Measurements from ENCODE around the gene HDDC2.
A peak's percentile ranks its signal among the peaks of the same experiment; 100 is the strongest.
"Not testable (repeated sequence)": the region's sequence is repeated elsewhere in the genome, so short reads cannot be mapped to it uniquely, and the experiment has no call there.

Gene HDDC2

DNA sequence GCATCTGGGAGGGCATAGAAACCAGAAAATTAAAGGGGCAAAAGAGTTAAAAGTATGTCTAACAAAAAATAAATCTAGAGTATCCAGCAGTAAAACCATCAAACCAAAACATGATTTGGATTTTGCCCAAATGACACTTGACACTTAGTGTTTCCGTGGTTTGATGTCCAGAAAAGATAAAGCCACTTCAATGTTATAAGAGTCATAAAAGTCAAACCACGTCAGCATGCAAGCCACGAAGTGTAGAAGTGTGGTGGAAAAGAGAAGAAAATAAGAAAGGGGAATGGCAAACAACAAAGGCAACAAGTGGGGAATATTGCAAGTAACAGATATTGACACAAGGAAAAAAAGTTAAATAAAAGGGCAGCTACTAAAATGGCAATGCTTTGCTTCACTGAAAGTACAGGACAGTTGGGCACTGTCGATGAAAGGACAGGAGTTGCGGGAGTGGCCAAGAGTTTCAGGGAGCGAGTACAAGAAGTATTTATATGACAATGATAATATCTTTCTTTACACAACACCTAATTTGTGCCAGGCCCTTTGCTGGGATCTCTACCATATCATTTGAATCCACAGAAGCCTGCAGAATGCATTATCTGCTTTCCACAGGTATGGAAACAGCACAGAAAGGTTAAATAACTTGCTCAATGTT is 6.3 kb upstream of the HDDC2 start:
- DNase-seq (ENCODE audit: low read depth, low spot score): no peak
- H3K4me3 ChIP-seq (ENCODE audit: low read length): no peak overlapping the region

DNA sequence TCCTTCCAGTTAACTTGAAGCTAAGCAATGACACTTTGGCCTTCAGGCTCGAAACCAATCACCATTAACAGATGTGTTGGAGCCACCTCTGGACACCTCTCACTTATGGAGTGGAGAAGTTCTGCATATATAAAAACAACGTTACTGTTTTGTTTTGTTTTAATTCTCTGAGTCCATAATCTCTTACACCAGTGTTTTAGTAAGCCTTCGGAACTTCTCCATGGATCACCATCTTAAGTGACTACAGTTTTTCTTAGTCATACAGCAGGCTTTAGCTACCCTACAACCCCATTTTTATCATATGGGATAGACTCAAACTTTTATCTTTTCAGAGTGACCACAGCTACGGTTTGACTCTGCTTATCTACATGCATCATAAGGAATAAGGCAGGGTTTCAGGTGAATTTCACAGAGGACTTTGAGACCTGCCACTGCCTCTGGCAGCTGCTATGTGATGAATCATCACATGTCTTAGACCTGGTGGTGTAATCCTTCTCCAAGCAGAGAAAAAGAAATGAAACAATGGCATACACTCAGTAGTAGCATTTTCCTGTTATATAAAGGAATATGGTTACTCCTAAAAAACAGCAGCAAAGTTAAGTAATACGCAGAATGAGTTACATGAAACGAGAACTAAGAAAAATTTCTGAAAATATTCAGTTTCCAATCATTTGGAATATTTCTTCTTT is 5.5 kb upstream of the HDDC2 start:
- no peak overlapping the region for H3K4me3 ChIP-seq (ENCODE audit: low read length)
- no peak for DNase-seq (ENCODE audit: low read depth, low spot score)

DNA sequence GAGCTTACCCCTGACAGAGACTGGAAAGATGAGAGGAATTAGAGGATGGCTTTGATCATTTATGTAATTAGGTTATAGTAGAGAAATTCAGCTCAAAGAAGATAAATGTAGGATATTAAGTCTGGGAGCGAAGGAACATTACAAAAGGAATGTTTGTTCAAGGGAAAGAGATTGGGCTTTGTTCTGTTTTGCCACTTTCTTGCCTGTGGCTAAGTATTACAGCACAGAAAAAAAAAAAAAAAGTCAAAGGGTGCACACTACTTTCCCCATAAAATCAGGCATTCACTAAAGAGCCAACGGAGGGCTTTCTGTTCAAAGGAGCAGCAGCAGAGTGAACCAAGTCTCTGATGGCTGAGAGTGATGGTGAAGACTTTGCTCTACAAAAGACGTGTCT is 5.0 kb upstream of the HDDC2 start:
- DNase-seq (ENCODE audit: low read depth, low spot score): no peak
- H3K4me3 ChIP-seq (ENCODE audit: low read length): no peak overlapping the region

DNA sequence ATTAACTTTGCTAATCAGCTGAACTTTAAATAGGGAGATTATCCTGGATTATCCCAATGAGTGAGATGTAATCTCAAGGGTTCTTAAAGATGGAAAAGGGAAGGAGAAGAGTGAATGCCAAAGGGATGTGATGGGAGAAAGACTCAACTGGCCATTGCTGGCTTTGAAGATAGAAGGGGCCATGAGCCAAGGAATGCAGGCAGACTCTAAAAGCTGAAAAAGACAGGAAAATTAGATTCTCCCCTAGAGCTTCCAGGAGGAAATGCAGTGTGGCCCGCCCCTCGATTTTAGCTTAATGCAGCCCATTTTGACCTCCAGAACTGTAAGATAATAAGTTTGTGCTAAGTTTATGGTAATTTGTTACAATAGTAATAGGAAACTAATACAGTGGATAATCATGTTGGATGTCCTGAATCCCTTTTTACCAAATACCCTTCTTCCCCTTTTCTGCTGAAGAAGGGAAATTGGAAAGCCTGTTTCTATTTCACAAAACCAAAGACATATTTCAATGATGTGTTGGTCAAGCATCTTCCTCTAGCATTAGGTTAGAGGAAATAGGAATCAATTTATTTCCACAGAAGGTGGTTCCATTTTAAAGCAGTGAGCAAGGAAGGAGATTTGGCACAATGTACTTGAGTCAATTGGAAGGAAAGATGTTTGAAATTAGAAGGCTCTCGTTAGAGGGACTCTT is 3.3 kb upstream of the HDDC2 start:
- no peak overlapping the region for H3K4me3 ChIP-seq (ENCODE audit: low read length)
- DNase-seq (ENCODE audit: low read depth, low spot score): no peak

DNA sequence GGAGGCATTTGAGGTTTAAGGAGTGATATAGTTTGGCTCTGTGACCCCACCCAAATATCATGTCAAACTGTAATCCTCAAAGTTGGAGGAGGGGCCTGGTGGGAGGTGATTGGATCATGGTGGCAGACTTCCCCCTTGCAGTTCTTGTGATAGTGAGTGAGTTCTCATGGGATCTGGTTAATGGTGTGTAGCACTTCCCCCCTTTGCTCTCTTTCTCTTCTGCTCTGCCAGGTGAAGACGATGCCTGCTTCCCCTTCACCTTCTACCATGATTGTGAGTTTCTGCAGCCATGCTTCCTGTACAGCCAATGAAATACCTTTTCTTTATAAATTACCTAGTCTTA is 1.7 kb upstream of the HDDC2 start:
- H3K4me3 ChIP-seq (ENCODE audit: low read length): no peak overlapping the region
- DNase-seq (ENCODE audit: low read depth, low spot score): no peak

DNA sequence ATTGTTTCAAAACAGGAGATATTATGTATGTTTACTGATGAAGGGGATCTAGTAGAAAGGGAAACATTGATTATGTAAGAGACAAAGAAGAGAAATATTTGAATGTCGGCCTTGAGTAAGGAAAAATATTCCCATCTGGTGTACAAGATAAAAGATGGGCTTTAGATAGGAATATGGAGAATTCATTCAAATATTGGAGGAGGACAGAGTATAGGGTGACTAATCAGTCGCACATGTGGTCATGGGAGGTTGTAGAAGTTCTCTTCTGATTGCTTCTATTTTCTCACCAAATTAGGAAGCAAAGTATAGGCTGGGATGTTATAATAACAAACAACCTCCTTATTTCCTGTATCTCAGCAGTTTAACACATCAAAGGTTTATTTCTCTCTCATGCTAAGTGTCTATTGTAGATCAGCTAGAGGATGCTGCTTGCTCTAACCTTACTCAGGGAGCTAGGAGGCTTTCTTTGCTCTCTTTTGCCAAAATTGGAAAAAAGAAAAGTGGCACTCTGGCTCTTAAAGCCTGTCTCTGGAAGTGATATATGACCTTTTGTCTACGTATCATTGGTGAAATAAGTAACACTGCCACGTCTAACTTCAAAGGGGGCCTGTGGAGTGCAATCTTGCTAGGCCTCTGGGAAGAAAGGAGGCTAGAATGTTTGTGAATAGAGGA is 1.2 kb upstream of the HDDC2 start:
- peak; percentile 43 for DNase-seq (ENCODE audit: low read depth, low spot score)
- no peak overlapping the region for H3K4me3 ChIP-seq (ENCODE audit: low read length)

DNA sequence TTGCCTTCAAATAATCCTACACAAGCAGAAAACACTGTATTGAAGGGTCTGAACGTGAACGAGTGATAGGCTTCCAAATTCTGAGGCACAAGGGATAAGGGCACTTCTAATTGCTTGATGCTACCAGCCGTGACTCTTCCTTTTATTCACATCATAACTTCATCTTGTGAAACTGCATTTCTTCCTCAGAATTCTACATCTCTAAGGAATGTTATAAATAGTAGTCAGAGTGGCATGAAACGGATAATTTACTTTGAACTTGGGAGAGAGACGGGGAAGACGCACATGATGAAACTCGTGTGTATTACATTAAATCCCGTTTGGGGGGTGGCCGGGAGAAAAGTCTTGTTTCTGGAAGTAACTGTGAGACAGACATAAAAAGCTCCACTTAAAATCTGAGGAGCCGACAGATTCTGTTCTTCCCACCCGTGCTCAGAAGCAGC is 754 bp downstream of the HDDC2 start:
- H3K4me3 ChIP-seq (ENCODE audit: low read length): peak overlapping the region; percentile 73
- no peak for DNase-seq (ENCODE audit: low read depth, low spot score)

DNA sequence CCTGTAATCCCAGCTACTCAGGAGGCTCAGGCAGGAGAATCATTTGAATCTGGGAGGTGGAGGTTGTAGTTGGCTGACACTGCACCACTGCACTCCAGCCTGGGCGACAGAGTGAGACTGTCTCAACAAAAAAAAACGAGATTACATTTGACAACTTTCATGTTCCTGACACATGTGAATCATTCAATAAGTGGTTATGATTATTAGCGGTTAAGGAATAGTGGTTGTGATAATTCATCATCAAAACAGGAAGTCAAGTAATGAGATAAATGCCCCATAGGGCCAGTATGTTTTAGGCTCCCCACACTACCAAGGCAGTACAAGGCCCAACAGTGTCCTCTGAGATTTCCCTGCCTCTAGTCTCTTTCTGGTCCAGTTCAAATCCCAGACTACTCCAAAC is 2.5 kb downstream of the HDDC2 start:
- no peak overlapping the region for H3K4me3 ChIP-seq (ENCODE audit: low read length)
- no peak for DNase-seq (ENCODE audit: low read depth, low spot score)

DNA sequence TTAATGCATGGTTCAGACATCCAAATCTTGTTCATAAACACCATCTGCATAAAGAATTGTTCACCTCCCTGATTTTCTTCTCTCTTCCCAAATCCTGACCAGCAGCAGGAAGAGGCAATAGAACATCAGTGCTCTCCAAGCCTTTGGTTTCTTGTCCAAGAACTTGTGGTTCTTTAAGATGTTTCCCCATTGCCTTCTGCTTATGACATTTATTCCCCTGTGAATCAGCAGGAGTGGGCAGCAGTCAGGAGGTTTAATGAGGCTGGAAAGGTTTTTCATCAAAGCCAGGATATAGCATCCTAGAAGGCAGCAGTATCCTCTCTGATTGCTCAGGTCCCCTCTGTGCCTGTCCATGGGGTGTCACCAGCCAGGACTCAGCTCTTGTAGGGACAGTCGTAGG is 5.3 kb downstream of the HDDC2 start:
- no peak for DNase-seq (ENCODE audit: low read depth, low spot score)
- no peak overlapping the region for H3K4me3 ChIP-seq (ENCODE audit: low read length)

DNA sequence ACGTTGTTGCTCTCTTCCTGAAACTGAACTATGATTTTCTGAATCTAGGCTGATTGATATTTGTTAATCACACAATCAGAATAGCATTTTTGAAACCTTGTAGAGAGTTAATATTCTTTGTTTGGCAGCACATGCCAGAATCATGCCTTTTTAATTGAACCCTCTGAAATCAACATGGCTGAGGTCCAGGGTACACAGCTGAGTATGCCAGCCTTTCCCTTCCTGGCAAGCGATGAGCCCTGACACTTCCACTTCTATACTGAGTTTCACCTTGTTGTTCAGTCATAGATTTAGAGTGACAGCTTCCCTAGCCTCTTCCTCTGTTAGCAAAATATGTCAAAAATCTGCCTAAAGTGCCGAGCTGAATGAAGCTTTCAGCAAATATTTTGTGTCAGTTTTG is 6.8 kb downstream of the HDDC2 start:
- DNase-seq (ENCODE audit: low read depth, low spot score): no peak
- H3K4me3 ChIP-seq (ENCODE audit: low read length): no peak overlapping the region

DNA sequence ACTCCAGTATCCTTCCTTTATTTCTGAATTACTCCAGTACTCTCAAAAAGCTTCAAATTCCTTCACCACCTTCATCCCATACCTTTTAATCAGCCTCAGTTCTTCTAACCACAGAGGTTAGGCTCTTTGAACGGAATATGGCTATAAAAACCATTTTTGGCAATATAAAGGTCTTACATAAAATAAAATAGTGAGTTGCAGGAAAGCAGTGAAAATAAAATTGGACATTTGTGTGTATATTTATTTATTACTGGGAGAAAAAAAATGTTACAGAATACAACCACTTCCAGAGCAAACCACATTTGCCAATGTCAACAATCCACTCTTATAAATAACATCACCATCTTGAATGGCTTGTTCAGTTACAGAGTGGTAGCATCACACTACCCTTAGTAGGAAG is 7.7 kb downstream of the HDDC2 start:
- no peak overlapping the region for H3K4me3 ChIP-seq (ENCODE audit: low read length)
- no peak for DNase-seq (ENCODE audit: low read depth, low spot score)

DNA sequence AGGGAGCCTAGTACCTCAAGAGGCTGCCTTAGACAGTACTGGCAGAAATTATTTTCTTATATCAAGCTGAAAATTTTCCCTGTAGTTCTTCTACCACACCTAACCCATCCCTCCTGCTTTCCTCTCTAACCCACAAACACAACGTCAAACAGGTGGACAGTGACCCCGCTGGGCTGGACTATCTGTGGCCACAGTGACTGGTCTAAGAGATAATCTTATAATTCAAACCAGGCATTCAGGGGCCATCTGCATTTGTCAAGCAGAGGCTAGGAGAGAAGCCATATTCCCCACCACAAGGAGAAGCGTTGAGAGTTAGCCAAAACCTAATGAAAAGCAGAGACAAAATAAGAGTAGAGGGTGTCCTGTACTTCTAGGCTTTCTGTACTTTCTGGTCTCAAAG is 8.2 kb downstream of the HDDC2 start:
- H3K4me3 ChIP-seq (ENCODE audit: low read length): no peak overlapping the region
- DNase-seq (ENCODE audit: low read depth, low spot score): no peak

DNA sequence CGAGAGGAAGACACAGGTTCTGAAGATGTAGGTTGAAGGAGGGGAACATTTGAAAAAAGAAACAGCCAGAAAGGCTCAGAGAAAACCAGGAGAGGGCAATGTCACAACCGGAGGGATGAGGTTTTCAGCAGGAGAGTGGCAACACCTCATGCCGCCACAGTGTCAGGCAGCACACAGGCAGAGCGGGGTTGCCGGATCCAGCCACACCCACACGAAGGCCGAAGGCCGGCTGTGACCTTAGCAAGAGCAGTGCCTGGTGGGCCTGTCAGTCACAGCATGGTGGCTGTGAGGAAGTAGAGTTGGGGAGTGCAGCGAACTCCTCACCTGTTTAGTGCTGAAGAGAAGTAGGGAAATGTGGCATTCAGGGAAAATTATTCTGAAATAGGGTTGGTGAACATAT is 14.0 kb downstream of the HDDC2 start:
- H3K4me3 ChIP-seq (ENCODE audit: low read length): no peak overlapping the region
- no peak for DNase-seq (ENCODE audit: low read depth, low spot score)

DNA sequence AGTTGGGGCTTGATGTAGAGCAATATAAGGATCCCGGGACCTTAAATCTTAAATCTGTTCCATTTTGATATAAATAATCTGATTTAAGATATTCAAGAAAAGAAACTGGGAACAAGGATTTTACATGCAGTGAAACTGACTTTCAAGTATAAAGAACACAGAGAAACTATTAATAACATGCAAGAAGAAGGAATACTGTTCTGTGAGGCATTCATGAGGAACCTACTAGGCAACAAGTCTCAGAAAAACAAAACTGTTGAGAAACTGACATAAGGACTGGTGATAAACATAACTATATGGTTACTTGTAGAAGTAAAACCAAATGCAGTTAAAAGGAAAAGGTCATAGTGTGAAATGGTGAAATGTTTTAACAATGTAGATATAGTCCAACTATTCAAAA is 15.8 kb downstream of the HDDC2 start:
- DNase-seq (ENCODE audit: low read depth, low spot score): no peak

DNA sequence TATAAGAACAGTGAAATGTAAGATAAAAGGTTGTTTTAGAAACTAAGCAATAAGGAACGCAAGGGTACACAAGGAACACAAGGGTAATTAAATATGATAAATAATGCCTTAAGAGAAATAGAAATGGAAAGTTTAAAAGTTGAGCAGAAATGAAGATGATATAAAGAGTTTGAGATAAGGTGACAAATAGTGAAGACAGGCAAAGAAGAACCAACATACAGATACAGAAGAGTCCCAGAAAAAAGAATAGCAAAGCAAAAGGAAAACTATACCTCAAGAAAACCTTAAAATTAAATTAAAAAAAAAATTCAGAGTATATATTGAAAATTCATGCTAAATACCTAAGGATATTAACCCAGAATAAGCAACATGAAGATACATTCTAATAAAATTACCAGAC is 16.4 kb downstream of the HDDC2 start:
- H3K4me3 ChIP-seq (ENCODE audit: low read length): no peak overlapping the region
- DNase-seq (ENCODE audit: low read depth, low spot score): no peak

More for the DNA sequence above, 15.8 kb downstream of the HDDC2 start:
- no peak overlapping the region for H3K4me3 ChIP-seq (ENCODE audit: low read length)

DNA sequence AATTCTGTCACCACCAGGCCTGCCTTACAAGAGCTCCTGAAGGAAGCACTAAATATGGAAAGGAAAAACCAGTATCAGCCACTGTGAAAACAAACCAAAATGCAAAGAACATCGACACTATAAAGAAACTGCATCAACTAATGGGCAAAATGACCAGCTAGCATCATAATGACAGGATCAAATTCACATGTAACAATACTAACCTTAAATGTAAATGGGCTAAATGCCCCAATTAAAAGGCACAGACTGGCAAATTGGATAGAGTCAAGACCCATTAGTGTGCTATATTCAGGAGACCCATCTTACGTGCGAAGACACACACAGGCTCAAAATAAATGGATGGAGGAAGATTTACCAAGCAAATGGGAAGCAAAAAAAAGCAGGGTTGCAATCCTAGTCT is 19.3 kb downstream of the HDDC2 start:
- not testable (repeated sequence) for H3K4me3 ChIP-seq (ENCODE audit: low read length); DNase-seq (ENCODE audit: low read depth, low spot score)

DNA sequence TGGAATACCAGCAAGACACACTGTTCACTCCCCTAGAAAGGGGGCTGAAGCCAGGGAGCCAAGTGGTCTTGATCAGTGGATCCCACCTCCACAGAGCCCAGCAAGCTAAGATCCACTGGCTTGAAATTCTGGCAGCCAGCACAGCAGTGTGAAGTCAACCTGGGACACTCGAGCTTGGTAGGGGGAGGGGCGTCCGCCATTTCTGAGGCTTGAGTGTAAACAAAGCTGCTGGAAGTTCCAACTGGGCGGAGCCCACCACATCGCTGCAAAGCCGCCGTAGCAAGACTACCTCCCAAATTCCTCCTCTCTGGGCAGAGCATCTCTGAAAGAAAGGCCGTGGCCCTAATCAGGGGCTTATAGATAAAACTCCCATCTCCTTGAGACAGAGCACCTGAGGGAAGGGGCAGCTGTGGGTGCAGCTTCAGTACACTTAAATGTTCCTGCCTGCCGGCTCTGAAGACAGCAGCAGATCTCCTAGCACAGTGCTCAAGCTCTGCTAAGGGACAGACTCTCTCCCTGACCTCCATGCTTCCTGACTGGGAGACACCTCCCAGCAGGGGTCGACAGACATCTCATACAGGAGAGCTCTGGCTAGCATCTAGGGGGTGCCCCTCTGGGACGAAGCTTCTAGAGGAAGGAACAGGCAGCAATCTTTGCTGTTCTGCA is 21.3 kb downstream of the HDDC2 start:
- H3K4me3 ChIP-seq (ENCODE audit: low read length); DNase-seq (ENCODE audit: low read depth, low spot score): not testable (repeated sequence)

DNA sequence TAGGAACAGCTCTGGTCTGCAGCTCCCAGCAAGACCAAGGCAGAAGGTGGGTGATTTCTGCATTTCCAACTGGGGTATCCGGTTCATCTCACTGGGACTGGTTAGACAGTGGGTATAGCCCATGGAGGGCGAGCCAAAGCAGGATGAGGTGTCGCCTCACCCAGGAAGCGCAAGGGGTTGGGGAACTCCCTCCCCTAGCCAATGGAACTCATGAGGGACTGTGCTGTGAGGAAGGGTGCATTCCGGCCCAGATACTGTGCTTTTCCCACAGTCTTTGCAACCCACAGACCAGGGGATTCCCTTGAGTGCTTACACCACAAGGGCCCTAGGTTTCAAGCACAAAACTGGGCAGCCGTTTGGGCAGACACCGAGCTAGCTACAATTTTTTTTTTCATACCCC is 21.8 kb downstream of the HDDC2 start:
- no peak for DNase-seq (ENCODE audit: low read depth, low spot score)

DNA sequence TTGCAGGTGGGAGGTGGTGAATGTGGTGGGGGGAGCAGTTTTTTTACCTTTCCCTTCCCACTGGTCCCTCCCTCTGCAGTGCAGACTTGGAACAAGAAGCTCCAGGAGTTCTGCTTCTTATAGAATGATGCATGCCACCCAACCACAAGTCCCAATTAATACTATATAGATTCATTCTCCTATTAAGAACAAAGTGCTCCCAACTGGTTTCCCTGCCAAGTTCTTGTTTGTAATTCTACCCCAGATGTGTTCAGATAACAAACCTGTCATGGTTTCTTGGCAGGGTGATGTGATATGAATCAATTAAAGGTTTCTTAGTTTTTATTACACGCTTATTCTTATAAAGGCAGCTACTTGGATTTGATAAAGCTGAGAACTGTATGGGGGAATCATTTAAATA is 23.9 kb downstream of the HDDC2 start:
- H3K4me3 ChIP-seq (ENCODE audit: low read length): no peak overlapping the region
- DNase-seq (ENCODE audit: low read depth, low spot score): no peak

More for the DNA sequence above, 21.8 kb downstream of the HDDC2 start:
- no peak overlapping the region for H3K4me3 ChIP-seq (ENCODE audit: low read length)

DNA sequence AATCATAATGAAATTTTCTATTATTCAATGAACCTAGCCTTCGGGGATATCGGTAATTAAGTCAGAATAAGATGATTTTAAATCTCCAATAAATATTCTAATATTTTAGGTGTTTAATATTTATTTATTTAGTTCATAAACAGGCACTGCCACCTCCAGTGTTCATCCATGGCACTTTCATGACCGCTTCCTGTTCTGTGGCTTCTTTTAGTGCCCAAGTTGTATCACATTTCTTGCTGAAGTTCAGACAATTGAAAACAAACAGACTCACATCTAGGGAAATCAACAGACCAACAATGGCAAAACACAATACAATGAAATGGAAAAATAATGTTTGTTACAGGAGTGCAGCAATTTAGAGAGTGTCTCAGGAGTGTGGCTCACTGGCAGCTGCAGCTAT is 26.0 kb downstream of the HDDC2 start:
- no peak for DNase-seq (ENCODE audit: low read depth, low spot score)
- H3K4me3 ChIP-seq (ENCODE audit: low read length): no peak overlapping the region

All from Jurkat, Clone E6-1 (cell line).